ENCODE data around the gene PKD1.
A peak's percentile ranks its signal among the peaks of the same experiment; 100 is the strongest.

The PKD1 gene

GRCh38 chr16:2150418-2151187, 14.9 kb upstream of the PKD1 start (continued):
- TF ChIP-seq PATZ1 (tag by site-specific recombination; IDR thresholded peaks at IDR 0.05) (peak; percentile 93), ZBTB8A (tag by site-specific recombination; IDR thresholded peaks at IDR 0.05) (peak; percentile 14; the same call in 1 of the 2 replicates), ZNF184 (tag by site-specific recombination; IDR thresholded peaks at IDR 0.05) (no peak), SP2 (tag by site-specific recombination; IDR thresholded peaks at IDR 0.05) (peak; percentile 26; the same call in 1 of the 2 replicates), ZBTB11 (tag by site-specific recombination; conservative IDR thresholded peaks at IDR 0.05; ENCODE audit: low read depth) (no peak)

DNA sequence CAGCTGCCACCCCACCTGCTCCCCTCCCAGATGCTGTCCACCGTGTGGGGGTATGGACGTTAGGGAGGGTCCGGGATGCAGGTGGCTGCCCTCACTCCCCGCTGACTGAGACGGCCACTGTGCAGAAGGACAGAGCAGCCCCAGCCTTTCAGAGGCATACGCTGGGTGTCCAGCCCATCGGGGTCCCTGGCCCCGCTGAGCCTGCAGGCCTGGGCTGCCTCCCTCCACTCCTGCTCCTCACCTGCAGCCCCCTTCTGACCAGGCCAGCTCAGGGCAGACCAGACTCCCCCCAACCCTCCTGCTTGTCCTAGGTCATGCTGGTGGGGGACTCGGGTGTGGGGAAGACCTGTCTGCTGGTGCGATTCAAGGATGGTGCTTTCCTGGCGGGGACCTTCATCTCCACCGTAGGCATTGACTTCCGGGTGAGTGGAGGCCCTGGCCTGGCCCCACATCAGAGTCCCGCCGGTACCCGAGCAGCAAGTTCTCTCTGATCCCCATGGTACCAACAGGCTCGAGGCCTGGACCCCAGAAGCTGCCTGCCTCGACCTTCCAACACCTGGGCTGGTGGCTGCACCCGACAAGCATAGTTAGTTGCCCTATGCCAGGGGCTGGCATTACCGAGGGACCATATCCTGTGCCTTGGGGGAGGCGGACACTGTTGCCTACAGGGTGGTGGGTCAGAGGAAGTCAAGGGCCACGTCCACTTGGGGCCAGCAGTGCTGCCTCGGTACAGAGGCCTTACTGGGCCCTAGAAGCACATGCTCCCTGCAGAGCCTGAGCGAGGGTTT, 14.1 kb upstream of the PKD1 start:
- ChIA-PET POLR2A (interaction anchor here (0.6 to 1.3 kb wide), 2 partner anchors 9 to 80 kb away, joined by 3 to 5 read pairs; no protein-coding TSS in a partner anchor), CTCF (interaction anchor here (0.6 to 1.6 kb wide), 2 partner anchors 10 to 352 kb away, joined by 3 to 18 read pairs; no protein-coding TSS in a partner anchor)
- Histone ChIP-seq H3K9me3 (ENCODE audit: control insufficient read depth, insufficient read depth, low read depth, low read length) (no peaks in the 10 kb centered on the region), H3K27ac (ENCODE audit: extremely low read depth, low read depth, low read length) (no peak overlapping the region), H3K36me3 (ENCODE audit: control insufficient read depth in 2 of 2, insufficient read depth in 1 of 2, low read length in 2 of 2) (peaks cover 0 to 38% of the 10 kb centered on the region in 2 experiments; a peak in 2 of 3 replicates), H3K4me3 (ENCODE audit: low read depth, low read length) (no peak overlapping the region; the same call in 1 of the 2 replicates), H3K4me1 (ENCODE audit: control insufficient read depth, insufficient read depth, low read length) (peaks cover 4% of the 10 kb centered on the region)
- no peak for TF ChIP-seq ZSCAN18 (tag by site-specific recombination; IDR thresholded peaks at IDR 0.05)
- TF ChIP-seq ZNF335 (tag by site-specific recombination; conservative IDR thresholded peaks at IDR 0.05) = peak; percentile 58
- no peak for TF ChIP-seq ZNF223 (tag by site-specific recombination; IDR thresholded peaks at IDR 0.05)
- TF ChIP-seq, protein P1, sequence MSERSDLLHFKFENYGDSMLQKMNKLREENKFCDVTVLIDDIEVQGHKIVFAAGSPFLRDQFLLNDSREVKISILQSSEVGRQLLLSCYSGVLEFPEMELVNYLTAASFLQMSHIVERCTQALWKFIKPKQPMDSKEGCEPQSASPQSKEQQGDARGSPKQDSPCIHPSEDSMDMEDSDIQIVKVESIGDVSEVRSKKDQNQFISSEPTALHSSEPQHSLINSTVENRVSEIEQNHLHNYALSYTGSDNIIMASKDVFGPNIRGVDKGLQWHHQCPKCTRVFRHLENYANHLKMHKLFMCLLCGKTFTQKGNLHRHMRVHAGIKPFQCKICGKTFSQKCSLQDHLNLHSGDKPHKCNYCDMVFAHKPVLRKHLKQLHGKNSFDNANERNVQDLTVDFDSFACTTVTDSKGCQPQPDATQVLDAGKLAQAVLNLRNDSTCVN (tag by site-specific recombination; optimal IDR thresholded peaks at IDR 0.05) = no peak
- TF ChIP-seq ZNF155 (tag by site-specific recombination; IDR thresholded peaks at IDR 0.05) = no peak
- TF ChIP-seq ZNF513 (tag by site-specific recombination; IDR thresholded peaks at IDR 0.05) = no peak
- TF ChIP-seq ZNF510 (tag by site-specific recombination; IDR thresholded peaks at IDR 0.05; ENCODE audit: insufficient replicate concordance) = no peak
- peak; percentile 25; the same call in 1 of the 2 replicates for TF ChIP-seq PATZ1 (tag by site-specific recombination; IDR thresholded peaks at IDR 0.05)
- TF ChIP-seq, protein P2, sequence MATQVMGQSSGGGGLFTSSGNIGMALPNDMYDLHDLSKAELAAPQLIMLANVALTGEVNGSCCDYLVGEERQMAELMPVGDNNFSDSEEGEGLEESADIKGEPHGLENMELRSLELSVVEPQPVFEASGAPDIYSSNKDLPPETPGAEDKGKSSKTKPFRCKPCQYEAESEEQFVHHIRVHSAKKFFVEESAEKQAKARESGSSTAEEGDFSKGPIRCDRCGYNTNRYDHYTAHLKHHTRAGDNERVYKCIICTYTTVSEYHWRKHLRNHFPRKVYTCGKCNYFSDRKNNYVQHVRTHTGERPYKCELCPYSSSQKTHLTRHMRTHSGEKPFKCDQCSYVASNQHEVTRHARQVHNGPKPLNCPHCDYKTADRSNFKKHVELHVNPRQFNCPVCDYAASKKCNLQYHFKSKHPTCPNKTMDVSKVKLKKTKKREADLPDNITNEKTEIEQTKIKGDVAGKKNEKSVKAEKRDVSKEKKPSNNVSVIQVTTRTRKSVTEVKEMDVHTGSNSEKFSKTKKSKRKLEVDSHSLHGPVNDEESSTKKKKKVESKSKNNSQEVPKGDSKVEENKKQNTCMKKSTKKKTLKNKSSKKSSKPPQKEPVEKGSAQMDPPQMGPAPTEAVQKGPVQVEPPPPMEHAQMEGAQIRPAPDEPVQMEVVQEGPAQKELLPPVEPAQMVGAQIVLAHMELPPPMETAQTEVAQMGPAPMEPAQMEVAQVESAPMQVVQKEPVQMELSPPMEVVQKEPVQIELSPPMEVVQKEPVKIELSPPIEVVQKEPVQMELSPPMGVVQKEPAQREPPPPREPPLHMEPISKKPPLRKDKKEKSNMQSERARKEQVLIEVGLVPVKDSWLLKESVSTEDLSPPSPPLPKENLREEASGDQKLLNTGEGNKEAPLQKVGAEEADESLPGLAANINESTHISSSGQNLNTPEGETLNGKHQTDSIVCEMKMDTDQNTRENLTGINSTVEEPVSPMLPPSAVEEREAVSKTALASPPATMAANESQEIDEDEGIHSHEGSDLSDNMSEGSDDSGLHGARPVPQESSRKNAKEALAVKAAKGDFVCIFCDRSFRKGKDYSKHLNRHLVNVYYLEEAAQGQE (tag by site-specific recombination; IDR thresholded peaks at IDR 0.05) = no peak
- no peak for TF ChIP-seq ZNF184 (tag by site-specific recombination; IDR thresholded peaks at IDR 0.05)
- TF ChIP-seq ZNF266 (tag by site-specific recombination; IDR thresholded peaks at IDR 0.05; ENCODE audit: low read depth) = no peak
- TF ChIP-seq HOXA7 (CRISPR knock-in tag; IDR thresholded peaks at IDR 0.05; ENCODE audit: borderline replicate concordance) = no peak
- TF ChIP-seq ZNF354C (tag by site-specific recombination; IDR thresholded peaks at IDR 0.05; ENCODE audit: borderline replicate concordance, low read depth) = no peak
